Activated CD8-positive, alpha-beta T cell treated with anti-CD3 and anti-CD28 coated beads for 36 hours (primary cell): ENCODE data around the gene NAXD. TPM values are rescaled to one million over a fixed set of nuclear protein-coding genes. Genes with fewer than 3 reads are reported as not detected.

Experiments used
- ATAC-seq: fragments of 200-7000 bp; cut with Tn5 transposase; one replicate; pipeline ENCODE4 v1.10.0; 2021; ENCODE audit warnings: mild to moderate bottlenecking, moderate library complexity
- CTCF ChIA-PET: fragments of 350-600 bp; sonication (Branson Sonifier 250); formaldehyde crosslinking; loops from one replicate; lab custom pipeline; 2021; ENCODE audit warnings: antibody characterized with exemption; lab: Charles Lee
- POLR2A ChIA-PET: fragments of 350-600 bp; sonication (Branson Sonifier 250); formaldehyde crosslinking; loops from one replicate; lab custom pipeline; 2021; ENCODE audit warnings: antibody characterized with exemption; lab: Charles Lee
- DNase-seq: peaks from one replicate; pipeline ENCODE4 v3.0.0-alpha.2; 2020
- H3K27ac Mint-ChIP-seq: one replicate; pipeline ENCODE4 v1.8.0; 2021; ENCODE audit warnings: mild to moderate bottlenecking, mixed read lengths
- H3K27me3 Mint-ChIP-seq: one replicate; pipeline ENCODE4 v1.8.0; 2021; ENCODE audit warnings: mixed read lengths
- H3K36me3 Mint-ChIP-seq: one replicate; pipeline ENCODE4 v1.8.0; 2021; ENCODE audit warnings: low read depth, mixed read lengths
- H3K4me1 Mint-ChIP-seq: one replicate; pipeline ENCODE4 v1.8.0; 2021; ENCODE audit warnings: low read depth, mixed read lengths
- H3K4me3 Mint-ChIP-seq: one replicate; pipeline ENCODE4 v1.8.0; 2021; ENCODE audit warnings: mild to moderate bottlenecking, moderate library complexity, mixed read lengths
- H3K9me3 Mint-ChIP-seq: one replicate; pipeline ENCODE4 v1.8.0; 2021; ENCODE audit warnings: mixed read lengths
- intact Hi-C: fragments of 100-400 bp; cut with micrococcal nuclease; formaldehyde crosslinking; loops from one replicate; pipeline ENCODE4 v1.10.0; 2022
- total RNA-seq, 2 experiments: library from RNA; stranded (reverse); gene quantifications; one replicate each; pipeline ENCODE4 v1.2.3, GENCODE V29; 2021
- TF ChIP-seq, protein P1 (sequence below): fragments of 200-600 bp; IDR thresholded peaks from one replicate; pipeline ENCODE4 v1.8.0; 2022; ENCODE audit warnings: antibody characterized with exemption, mild to moderate bottlenecking

NAXD gene
- total RNA-seq, 2 experiments from 2014 or later: 22.7 to 24.8 TPM

DNA sequence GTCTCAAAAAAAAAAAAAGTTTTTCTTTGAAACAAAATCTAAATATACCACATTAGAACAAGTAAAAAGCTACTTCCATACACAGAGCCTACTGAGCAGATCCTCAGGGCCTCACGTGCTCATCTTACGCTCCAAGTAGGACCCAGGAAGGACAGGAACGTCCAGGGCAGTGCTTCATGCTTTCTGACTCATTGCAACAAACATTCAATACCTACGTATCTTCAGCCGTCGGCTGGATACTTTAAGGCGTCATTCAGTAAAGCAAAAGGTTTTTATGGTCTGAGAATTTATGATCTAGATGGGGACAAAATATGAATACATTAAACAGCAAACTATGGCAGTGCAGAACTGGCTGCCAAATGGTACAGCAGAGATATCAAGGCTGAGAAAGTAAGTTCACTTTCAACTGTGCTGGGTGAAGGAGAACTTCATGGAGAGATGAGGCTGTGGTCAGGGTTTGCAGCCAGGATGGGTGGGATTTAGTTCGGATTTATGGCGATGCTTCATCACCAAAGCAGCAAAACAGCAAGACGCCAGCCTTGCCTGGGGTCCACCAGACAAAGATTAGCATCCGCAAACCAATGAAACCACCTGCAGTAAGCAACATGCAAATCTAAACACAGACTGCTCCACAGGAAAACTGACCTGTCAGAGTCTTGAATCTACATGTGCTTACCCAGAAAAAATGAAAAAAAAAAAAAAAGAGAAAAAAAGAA, 70.1 kb downstream of the NAXD start:
- ChIA-PET CTCF (no interaction called here), POLR2A (interaction anchor here (0.6 kb wide), 2 partner anchors 67 to 106 kb away, joined by 3 to 7 read pairs; no protein-coding TSS in a partner anchor)
- Mint-ChIP-seq H3K27ac (no peak overlapping the region), H3K27me3 (no peaks in the 10 kb centered on the region), H3K9me3 (no peaks in the 10 kb centered on the region), H3K4me1 (no peaks in the 10 kb centered on the region), H3K4me3 (no peak overlapping the region), H3K36me3 (peaks cover 28% of the 10 kb centered on the region)
- DNase-seq (no peak), ATAC-seq (no peak)
- intact Hi-C loops: no loop called here
- TF ChIP-seq, protein P1, sequence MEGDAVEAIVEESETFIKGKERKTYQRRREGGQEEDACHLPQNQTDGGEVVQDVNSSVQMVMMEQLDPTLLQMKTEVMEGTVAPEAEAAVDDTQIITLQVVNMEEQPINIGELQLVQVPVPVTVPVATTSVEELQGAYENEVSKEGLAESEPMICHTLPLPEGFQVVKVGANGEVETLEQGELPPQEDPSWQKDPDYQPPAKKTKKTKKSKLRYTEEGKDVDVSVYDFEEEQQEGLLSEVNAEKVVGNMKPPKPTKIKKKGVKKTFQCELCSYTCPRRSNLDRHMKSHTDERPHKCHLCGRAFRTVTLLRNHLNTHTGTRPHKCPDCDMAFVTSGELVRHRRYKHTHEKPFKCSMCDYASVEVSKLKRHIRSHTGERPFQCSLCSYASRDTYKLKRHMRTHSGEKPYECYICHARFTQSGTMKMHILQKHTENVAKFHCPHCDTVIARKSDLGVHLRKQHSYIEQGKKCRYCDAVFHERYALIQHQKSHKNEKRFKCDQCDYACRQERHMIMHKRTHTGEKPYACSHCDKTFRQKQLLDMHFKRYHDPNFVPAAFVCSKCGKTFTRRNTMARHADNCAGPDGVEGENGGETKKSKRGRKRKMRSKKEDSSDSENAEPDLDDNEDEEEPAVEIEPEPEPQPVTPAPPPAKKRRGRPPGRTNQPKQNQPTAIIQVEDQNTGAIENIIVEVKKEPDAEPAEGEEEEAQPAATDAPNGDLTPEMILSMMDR: no peak

DNA sequence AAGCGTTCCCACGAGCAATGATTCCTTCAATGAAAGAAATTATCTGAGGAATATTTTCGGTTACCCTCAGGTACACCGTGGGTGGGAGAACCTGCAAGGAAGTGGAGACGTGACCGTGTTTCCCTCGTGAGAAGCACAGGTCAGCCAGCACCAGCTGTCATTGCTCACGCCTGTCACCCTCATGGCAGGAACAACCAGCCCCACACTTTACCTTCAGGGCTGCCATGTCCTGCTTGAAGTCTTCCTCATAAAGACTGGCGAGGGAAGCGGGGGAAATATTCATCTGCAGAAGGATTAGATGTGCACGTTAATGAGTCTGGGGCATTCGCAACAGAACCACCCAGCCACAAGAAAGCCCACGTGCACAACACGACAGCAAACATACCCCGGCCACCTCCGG, 72.4 kb downstream of the NAXD start:
- DNase-seq (no peak), ATAC-seq (no peak)
- intact Hi-C loops: no loop called here
- Mint-ChIP-seq H3K27me3 (no peaks in the 10 kb centered on the region), H3K4me3 (no peak overlapping the region), H3K4me1 (peaks cover 2% of the 10 kb centered on the region), H3K9me3 (no peaks in the 10 kb centered on the region), H3K36me3 (peaks cover 10% of the 10 kb centered on the region), H3K27ac (no peak overlapping the region)
- ChIA-PET CTCF (no interaction called here), POLR2A (no interaction called here)
- TF ChIP-seq, protein P1: no peak

GRCh38 chr13:110689041-110689440, 73.7 kb downstream of the NAXD start:
- no peak for DNase-seq
- CTCF ChIA-PET: no interaction called here
- POLR2A ChIA-PET: interaction anchor here (1.2 to 1.5 kb wide), 2 partner anchors 12 to 13 kb away, joined by 3 read pairs; no protein-coding TSS in a partner anchor

More at GRCh38 chr13:110689041-110689440, 73.7 kb downstream of the NAXD start:
- no peak for ATAC-seq
- Mint-ChIP-seq H3K36me3 (peaks cover 13% of the 10 kb centered on the region), H3K27ac (no peak overlapping the region), H3K27me3 (no peaks in the 10 kb centered on the region), H3K9me3 (no peaks in the 10 kb centered on the region), H3K4me1 (peaks cover 2% of the 10 kb centered on the region), H3K4me3 (no peak overlapping the region)
- TF ChIP-seq, protein P1: no peak
- intact Hi-C loops: no loop called here

Other genes starting within 250 kb of the NAXD start
- gene RAB20, start 53.8 kb upstream of the NAXD start, total RNA-seq: 10 to 100 TPM; 10.3 to 11.1 TPM
- 10 to 100 TPM; 60.7 to 63.0 TPM for gene CARS2, start 90.6 kb downstream of the NAXD start, total RNA-seq
- 10 to 100 TPM; 22.0 to 22.2 TPM for gene ING1, start 98.2 kb downstream of the NAXD start, total RNA-seq